K562 (cell line): Measurements from ENCODE around the gene CPM. TPM values are rescaled to one million over a fixed set of nuclear protein-coding genes. Genes with fewer than 3 reads are reported as not detected.

Experiments
- CBFA2T2 ChIP-seq: fragments of 450-650 bp; conservative IDR thresholded peaks from 2 replicates; pipeline ENCODE4 v1.6.1; 2017; ENCODE audit warnings: mild to moderate bottlenecking
- CBX5 ChIP-seq: IDR thresholded peaks from 2 replicates; pipeline ENCODE4 v1.6.1; 2014; ENCODE audit warnings: low read depth, borderline replicate concordance
- CLOCK ChIP-seq: fragments of 250-450 bp; sonication (Bioruptor Pico); IDR thresholded peaks from 2 replicates; pipeline ENCODE4 v1.4.0; 2020; ENCODE audit warnings: mild to moderate bottlenecking, moderate library complexity, borderline replicate concordance
- ELF1 ChIP-seq: fragments of 200-800 bp; sonication (Bioruptor generic); IDR thresholded peaks from 2 replicates; pipeline ENCODE4 v1.6.1; 2016; ENCODE audit warnings: missing genetic modification characterization, missing compliant biosample characterization
- MEF2A ChIP-seq: IDR thresholded peaks from 2 replicates; pipeline ENCODE4 v1.6.1; 2011; ENCODE audit warnings: low read depth, mild to moderate bottlenecking, low read length, moderate library complexity; ENCODE audit not compliant: control insufficient read depth
- NUFIP1 ChIP-seq: fragments of 450-650 bp; IDR thresholded peaks from 2 replicates; pipeline ENCODE4 v1.6.1; 2018; ENCODE audit not compliant: partially characterized antibody
- PYGO2 ChIP-seq: fragments of 450-650 bp; IDR thresholded peaks from 2 replicates; pipeline ENCODE4 v1.6.1; 2016; ENCODE audit warnings: mild to moderate bottlenecking, missing genetic modification characterization, moderate library complexity, missing compliant biosample characterization
- ZNF12 ChIP-seq: sonication (generic); formaldehyde crosslinking; IDR thresholded peaks from 2 replicates; pipeline ENCODE4 v1.4.0; 2020; ENCODE audit warnings: mild to moderate bottlenecking, missing genetic modification reagents
- ZNF431 ChIP-seq: sonication (generic); formaldehyde crosslinking; IDR thresholded peaks from 2 replicates; pipeline ENCODE4 v1.8.0; 2022; ENCODE audit warnings: mild to moderate bottlenecking, missing genetic modification reagents
- ZSCAN29 ChIP-seq: fragments of 450-650 bp; IDR thresholded peaks from 2 replicates; pipeline ENCODE4 v1.6.1; 2017
- polyA plus RNA-seq, 8 experiments: library from polyadenylated mRNA; depleted of rRNA in 4 of 8; stranded (reverse) in 5 of 8; unstranded in 3 of 8; fragments of >200 nt; fragmentation: Nextera tagmentation in 2 of 8; fragmentation: Illumina TruSeq in 1 of 8; extraction: Ambion mirVana in 2 of 8; extraction: Trizol in 1 of 8; gene quantifications; 2 replicates each; pipeline versions ENCODE4 v1.2.1 to v1.2.3, GENCODE V29; 2011 to 2014; ENCODE audit warnings: inconsistent platforms in 1 of 8, missing spikeins in 1 of 8
- total RNA-seq, 7 experiments: library from RNA; depleted of rRNA in 6 of 7; stranded (reverse); fragments of >200 nt in 6 of 7; fragmentation: Illumina TruSeq in 2 of 7; extraction: Trizol in 2 of 7; gene quantifications; 2 replicates each; pipeline versions ENCODE4 v1.2.1 to v1.2.3, GENCODE V29; 2011 to 2021; ENCODE audit warnings: low replicate concordance in 1 of 7
- TF ChIP-seq, protein P1 (sequence below): fragments of 250-450 bp; sonication (Bioruptor Pico); IDR thresholded peaks from 2 replicates; pipeline ENCODE4 v1.5.0; 2020; ENCODE audit warnings: mild to moderate bottlenecking
- TF ChIP-seq, protein P2 (sequence below): fragments of 450-650 bp; IDR thresholded peaks from 2 replicates; pipeline ENCODE4 v1.6.1; 2016; ENCODE audit warnings: mild to moderate bottlenecking, moderate library complexity

Gene CPM
- total and polyA plus RNA-seq, 9 of the 15 experiments (the other 6 are each of a cell fraction or from before 2014, with no cell fraction given): 0.31 TPM; not detected in 8

DNA sequence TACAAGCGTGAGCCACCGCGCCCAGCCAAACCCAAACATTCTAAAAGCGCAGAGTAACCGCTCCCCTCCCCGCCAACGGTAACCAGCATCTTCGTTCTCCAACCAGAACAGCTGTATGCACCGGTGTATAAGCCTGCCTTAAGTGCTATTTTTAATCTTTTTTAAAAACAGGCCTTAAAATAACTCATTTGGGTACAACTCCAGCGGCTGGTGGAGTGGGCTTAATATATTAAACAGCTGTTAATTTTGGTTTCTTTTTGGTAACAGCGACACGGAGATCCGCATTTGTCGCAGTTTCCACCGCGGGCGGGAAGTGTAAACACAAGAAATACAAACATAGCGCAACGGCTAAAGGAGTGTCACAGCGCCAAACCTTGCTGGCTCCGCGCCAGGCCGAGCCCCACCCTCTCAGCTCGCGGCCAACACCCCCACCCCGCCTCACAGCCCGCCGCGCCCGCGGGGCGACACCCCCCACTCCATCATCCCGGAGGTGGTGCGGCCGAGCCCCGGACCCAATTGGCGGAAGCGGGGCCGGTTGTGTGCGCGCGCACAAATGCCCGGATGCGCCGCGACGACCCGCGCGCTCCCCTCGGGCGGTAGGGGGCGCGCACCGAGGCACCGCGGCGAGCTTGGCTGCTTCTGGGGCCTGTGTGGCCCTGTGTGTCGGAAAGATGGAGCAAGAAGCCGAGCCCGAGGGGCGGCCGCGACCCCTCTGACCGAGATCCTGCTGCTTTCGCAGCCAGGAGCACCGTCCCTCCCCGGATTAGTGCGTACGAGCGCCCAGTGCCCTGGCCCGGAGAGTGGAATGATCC is 125.2 kb downstream of the CPM start, which contains the start of gene MDM2 (continued):
- TF ChIP-seq, protein P1, sequence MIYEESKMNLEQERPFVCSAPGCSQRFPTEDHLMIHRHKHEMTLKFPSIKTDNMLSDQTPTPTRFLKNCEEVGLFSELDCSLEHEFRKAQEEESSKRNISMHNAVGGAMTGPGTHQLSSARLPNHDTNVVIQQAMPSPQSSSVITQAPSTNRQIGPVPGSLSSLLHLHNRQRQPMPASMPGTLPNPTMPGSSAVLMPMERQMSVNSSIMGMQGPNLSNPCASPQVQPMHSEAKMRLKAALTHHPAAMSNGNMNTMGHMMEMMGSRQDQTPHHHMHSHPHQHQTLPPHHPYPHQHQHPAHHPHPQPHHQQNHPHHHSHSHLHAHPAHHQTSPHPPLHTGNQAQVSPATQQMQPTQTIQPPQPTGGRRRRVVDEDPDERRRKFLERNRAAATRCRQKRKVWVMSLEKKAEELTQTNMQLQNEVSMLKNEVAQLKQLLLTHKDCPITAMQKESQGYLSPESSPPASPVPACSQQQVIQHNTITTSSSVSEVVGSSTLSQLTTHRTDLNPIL (CRISPR knock-in tag): no peak
- TF ChIP-seq PYGO2 (tag) (no peak), ZNF12 (CRISPR knock-in tag) (peak; percentile 81), ELF1 (tag) (peak; percentile 61; the same call in 1 of the 2 replicates), MEF2A (0 out of 2 replicates have a peak, but pooled peaks have one; percentile 9), CBX5 (no peak), ZNF431 (CRISPR knock-in tag) (no peak; the same call in 1 of the 2 replicates), ZSCAN29 (no peak), NUFIP1 (no peak), CBFA2T2 (no peak), CLOCK (no peak)
- TF ChIP-seq, protein P2, sequence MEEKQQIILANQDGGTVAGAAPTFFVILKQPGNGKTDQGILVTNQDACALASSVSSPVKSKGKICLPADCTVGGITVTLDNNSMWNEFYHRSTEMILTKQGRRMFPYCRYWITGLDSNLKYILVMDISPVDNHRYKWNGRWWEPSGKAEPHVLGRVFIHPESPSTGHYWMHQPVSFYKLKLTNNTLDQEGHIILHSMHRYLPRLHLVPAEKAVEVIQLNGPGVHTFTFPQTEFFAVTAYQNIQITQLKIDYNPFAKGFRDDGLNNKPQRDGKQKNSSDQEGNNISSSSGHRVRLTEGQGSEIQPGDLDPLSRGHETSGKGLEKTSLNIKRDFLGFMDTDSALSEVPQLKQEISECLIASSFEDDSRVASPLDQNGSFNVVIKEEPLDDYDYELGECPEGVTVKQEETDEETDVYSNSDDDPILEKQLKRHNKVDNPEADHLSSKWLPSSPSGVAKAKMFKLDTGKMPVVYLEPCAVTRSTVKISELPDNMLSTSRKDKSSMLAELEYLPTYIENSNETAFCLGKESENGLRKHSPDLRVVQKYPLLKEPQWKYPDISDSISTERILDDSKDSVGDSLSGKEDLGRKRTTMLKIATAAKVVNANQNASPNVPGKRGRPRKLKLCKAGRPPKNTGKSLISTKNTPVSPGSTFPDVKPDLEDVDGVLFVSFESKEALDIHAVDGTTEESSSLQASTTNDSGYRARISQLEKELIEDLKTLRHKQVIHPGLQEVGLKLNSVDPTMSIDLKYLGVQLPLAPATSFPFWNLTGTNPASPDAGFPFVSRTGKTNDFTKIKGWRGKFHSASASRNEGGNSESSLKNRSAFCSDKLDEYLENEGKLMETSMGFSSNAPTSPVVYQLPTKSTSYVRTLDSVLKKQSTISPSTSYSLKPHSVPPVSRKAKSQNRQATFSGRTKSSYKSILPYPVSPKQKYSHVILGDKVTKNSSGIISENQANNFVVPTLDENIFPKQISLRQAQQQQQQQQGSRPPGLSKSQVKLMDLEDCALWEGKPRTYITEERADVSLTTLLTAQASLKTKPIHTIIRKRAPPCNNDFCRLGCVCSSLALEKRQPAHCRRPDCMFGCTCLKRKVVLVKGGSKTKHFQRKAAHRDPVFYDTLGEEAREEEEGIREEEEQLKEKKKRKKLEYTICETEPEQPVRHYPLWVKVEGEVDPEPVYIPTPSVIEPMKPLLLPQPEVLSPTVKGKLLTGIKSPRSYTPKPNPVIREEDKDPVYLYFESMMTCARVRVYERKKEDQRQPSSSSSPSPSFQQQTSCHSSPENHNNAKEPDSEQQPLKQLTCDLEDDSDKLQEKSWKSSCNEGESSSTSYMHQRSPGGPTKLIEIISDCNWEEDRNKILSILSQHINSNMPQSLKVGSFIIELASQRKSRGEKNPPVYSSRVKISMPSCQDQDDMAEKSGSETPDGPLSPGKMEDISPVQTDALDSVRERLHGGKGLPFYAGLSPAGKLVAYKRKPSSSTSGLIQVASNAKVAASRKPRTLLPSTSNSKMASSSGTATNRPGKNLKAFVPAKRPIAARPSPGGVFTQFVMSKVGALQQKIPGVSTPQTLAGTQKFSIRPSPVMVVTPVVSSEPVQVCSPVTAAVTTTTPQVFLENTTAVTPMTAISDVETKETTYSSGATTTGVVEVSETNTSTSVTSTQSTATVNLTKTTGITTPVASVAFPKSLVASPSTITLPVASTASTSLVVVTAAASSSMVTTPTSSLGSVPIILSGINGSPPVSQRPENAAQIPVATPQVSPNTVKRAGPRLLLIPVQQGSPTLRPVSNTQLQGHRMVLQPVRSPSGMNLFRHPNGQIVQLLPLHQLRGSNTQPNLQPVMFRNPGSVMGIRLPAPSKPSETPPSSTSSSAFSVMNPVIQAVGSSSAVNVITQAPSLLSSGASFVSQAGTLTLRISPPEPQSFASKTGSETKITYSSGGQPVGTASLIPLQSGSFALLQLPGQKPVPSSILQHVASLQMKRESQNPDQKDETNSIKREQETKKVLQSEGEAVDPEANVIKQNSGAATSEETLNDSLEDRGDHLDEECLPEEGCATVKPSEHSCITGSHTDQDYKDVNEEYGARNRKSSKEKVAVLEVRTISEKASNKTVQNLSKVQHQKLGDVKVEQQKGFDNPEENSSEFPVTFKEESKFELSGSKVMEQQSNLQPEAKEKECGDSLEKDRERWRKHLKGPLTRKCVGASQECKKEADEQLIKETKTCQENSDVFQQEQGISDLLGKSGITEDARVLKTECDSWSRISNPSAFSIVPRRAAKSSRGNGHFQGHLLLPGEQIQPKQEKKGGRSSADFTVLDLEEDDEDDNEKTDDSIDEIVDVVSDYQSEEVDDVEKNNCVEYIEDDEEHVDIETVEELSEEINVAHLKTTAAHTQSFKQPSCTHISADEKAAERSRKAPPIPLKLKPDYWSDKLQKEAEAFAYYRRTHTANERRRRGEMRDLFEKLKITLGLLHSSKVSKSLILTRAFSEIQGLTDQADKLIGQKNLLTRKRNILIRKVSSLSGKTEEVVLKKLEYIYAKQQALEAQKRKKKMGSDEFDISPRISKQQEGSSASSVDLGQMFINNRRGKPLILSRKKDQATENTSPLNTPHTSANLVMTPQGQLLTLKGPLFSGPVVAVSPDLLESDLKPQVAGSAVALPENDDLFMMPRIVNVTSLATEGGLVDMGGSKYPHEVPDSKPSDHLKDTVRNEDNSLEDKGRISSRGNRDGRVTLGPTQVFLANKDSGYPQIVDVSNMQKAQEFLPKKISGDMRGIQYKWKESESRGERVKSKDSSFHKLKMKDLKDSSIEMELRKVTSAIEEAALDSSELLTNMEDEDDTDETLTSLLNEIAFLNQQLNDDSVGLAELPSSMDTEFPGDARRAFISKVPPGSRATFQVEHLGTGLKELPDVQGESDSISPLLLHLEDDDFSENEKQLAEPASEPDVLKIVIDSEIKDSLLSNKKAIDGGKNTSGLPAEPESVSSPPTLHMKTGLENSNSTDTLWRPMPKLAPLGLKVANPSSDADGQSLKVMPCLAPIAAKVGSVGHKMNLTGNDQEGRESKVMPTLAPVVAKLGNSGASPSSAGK: no peak; the same call in 1 of the 2 replicates
